NCI-H2171 (cell line): ENCODE results near the gene ABHD12.
"Not testable (repeated sequence)": the region's sequence is repeated elsewhere in the genome, so short reads cannot be mapped to it uniquely, and the experiment has no call there.

ENCODE experiments used
- DNase-seq: peaks from one replicate; lab custom pipeline; 2025; lab: John Stamatoyannopoulos, UW

The ABHD12 gene

GRCh38 chr20:25353747-25354705, 36.6 kb downstream of the ABHD12 start:
- no peak for DNase-seq

GRCh38 chr20:25353353-25353746, 37.3 kb downstream of the ABHD12 start:
- DNase-seq = no peak

- no peak for DNase-seq
These were observed 37.9 kb downstream of the ABHD12 start for GRCh38 chr20:25352746-25353145.

- no peak for DNase-seq
These were observed 39.6 kb downstream of the ABHD12 start for GRCh38 chr20:25351024-25351360.

GRCh38 chr20:25346349-25346748, 44.3 kb downstream of the ABHD12 start:
- DNase-seq = no peak

- no peak for DNase-seq
These were observed 44.9 kb downstream of the ABHD12 start for GRCh38 chr20:25345721-25346120.

GRCh38 chr20:25344634-25345033, 46.0 kb downstream of the ABHD12 start:
- no peak for DNase-seq

- DNase-seq = no peak
These were observed 48.6 kb downstream of the ABHD12 start for GRCh38 chr20:25341716-25342680.

GRCh38 chr20:25340380-25340779, 50.3 kb downstream of the ABHD12 start:
- no peak for DNase-seq

GRCh38 chr20:25339608-25340007, 51.0 kb downstream of the ABHD12 start:
- no peak for DNase-seq

GRCh38 chr20:25338112-25339023, 52.3 kb downstream of the ABHD12 start:
- no peak for DNase-seq

- no peak for DNase-seq
These were observed 53.8 kb downstream of the ABHD12 start for GRCh38 chr20:25336561-25337422.

GRCh38 chr20:25334972-25335371, 55.7 kb downstream of the ABHD12 start:
- not testable (repeated sequence) for DNase-seq

- DNase-seq = no peak
These were observed 61.6 kb downstream of the ABHD12 start for GRCh38 chr20:25328954-25329498.

GRCh38 chr20:25327521-25328235, 63.0 kb downstream of the ABHD12 start:
- no peak for DNase-seq

GRCh38 chr20:25325997-25326396, 64.6 kb downstream of the ABHD12 start:
- DNase-seq = no peak

GRCh38 chr20:25325073-25325472, 65.6 kb downstream of the ABHD12 start:
- no peak for DNase-seq

GRCh38 chr20:25324412-25324811, 66.2 kb downstream of the ABHD12 start:
- no peak for DNase-seq

GRCh38 chr20:25323496-25324246, 67.0 kb downstream of the ABHD12 start:
- no peak for DNase-seq
